NT2/D1 (cell line): Measurements from ENCODE around the gene CD46.

Experiments
- SUZ12 ChIP-seq: IDR thresholded peaks from 2 replicates; pipeline ENCODE4 v1.6.1; 2011; ENCODE audit not compliant: insufficient read length, insufficient read depth; ENCODE audit errors: extremely low read depth
- YY1 ChIP-seq: IDR thresholded peaks from 2 replicates; pipeline ENCODE4 v1.6.1; 2011; ENCODE audit not compliant: insufficient read length, insufficient read depth
- ZNF274 ChIP-seq: IDR thresholded peaks from 2 replicates; pipeline ENCODE4 v1.6.1; 2011; ENCODE audit warnings: mild to moderate bottlenecking, low read depth, low read length

DNA sequence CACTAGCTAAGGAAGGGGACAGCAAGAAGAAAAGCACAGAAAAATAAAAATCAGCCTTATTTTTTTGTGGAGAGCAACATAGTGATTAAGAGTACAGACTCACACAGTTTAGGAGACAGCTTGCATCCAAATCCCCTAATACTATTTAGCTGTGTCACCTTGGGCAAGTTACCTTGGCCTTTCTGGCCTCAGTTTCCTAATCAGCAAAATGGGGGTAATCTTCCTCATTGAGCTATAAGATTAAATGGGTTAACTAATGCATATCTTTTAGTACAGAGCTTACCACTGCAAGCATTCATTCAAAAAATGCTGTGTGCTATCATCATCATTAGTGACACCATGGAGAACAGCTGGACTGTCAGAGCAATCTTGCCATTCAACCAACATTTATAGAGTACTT is 77.7 kb downstream of the CD46 start:
- TF ChIP-seq YY1 = no peak
- TF ChIP-seq ZNF274 = no peak
- TF ChIP-seq SUZ12 = no peak
